Heart right ventricle (tissue), 16 donors: ENCODE measurements around the gene ANKRD52. TPM values are rescaled to one million over a fixed set of nuclear protein-coding genes. Genes with fewer than 3 reads are reported as not detected.

Source experiments
- ATAC-seq, 8 donors: fragments of 200-7000 bp; cut with Tn5 transposase; one replicate each; pipeline ENCODE4 v1.9.1; 2020; ENCODE audit warnings: mild to moderate bottlenecking in 8 of 8, moderate library complexity in 8 of 8, moderate number of reproducible peaks in 1 of 8
- DNase-seq, 2 donors: peaks; one replicate each; pipeline ENCODE4 v3.0.0-alpha.2; 2020
- H3K27ac ChIP-seq, 10 donors: fragments of 200-600 bp; sonication (generic) in 2 of 10; one replicate each; pipeline versions ENCODE4 v1.5.0 to v1.8.0; 2020 to 2022; ENCODE audit warnings: mild to moderate bottlenecking in 3 of 10
- H3K27me3 ChIP-seq, 7 donors: fragments of 200-600 bp; one replicate each; pipeline ENCODE4 v1.8.0; 2021 to 2022; ENCODE audit warnings: mild to moderate bottlenecking in 2 of 7
- H3K36me3 ChIP-seq, 9 donors: fragments of 200-600 bp; sonication (generic) in 1 of 9; one replicate each; pipeline versions ENCODE4 v1.5.0 to v1.8.0; 2020 to 2022; ENCODE audit warnings: mild to moderate bottlenecking in 2 of 9
- H3K4me1 ChIP-seq, 9 donors: fragments of 200-600 bp; sonication (generic) in 1 of 9; one replicate each; pipeline versions ENCODE4 v1.5.0 to v1.8.0; 2020 to 2022; ENCODE audit warnings: mild to moderate bottlenecking in 4 of 9
- H3K4me3 ChIP-seq, 10 donors: fragments of 200-600 bp; sonication (generic) in 2 of 10; one replicate each; pipeline versions ENCODE4 v1.5.0 to v1.8.0; 2020 to 2022; ENCODE audit warnings: mild to moderate bottlenecking in 7 of 10, moderate library complexity in 2 of 10
- H3K9me3 ChIP-seq, 11 donors: fragments of 200-600 bp in 10 of 11; sonication (generic) in 2 of 11; one replicate each; pipeline versions ENCODE4 v1.5.0 to v1.8.0; 2013 to 2022; ENCODE audit warnings: mild to moderate bottlenecking in 2 of 11, control low read depth in 1 of 11, moderate library complexity in 1 of 11
- CTCF ChIP-seq, 9 donors: fragments of 200-600 bp; sonication (generic) in 2 of 9; IDR thresholded peaks; one replicate each; pipeline versions ENCODE4 v1.5.0 to v1.8.0; 2021 to 2022; ENCODE audit warnings: antibody characterized with exemption in 9 of 9, mild to moderate bottlenecking in 5 of 9, moderate library complexity in 1 of 9
- WGBS, 2 donors: extraction: QIAGEN DNeasy Blood & Tissue Kit; methylation state at CpG; one replicate each; pipeline ENCODE4 v1.1.7; 2013; ENCODE audit warnings: inconsistent platforms in 1 of 2; 5-methylcytosine and 5-hydroxymethylcytosine counted together
- intact Hi-C, 10 donors: fragments of 100-400 bp; cut with DNase I; formaldehyde crosslinking; loops; one replicate each; pipeline versions ENCODE4 v1.11.1 to v1.14.2; 2022
- polyA plus RNA-seq, 2 donors: library from polyadenylated mRNA; stranded (reverse); fragments of 200-250 nt; gene quantifications; one replicate each; pipeline ENCODE4 v1.2.3, GENCODE V29; 2013
- total RNA-seq, 10 donors: library from RNA; stranded (reverse); fragmentation: NEBNext Ultra II Directional in 3 of 10; extraction: Animal tissue kit (Norgen Biotek cat#: 25700) in 3 of 10; gene quantifications; one replicate each; pipeline versions ENCODE4 v1.2.1 to v1.2.4, GENCODE V29; 2021 to 2023
- donor health status: Arrhythmogenic right ventricular cardiomyopathy.
- donor health status: ischemic (EF 13 %, LVEDD 7.1; RV severe dilation, severe dysfunction).
- donor health status: healthy with polysubstance abuse.
- donor health status: DM: no; HTN: yes; CAD: no.
- donor health status: DM: no; HTN: no; CAD: no.
- donor health status: ischemic (EF 25% LVEDD 6.9; RV normal size, moderate dysfunction).
- donor health status: ischemic (EF 25% LVEDD 5.7; RV mildly dilated, moderate dysfunction).
- donor health status: healthy.
- donor health status: DM: yes; HTN: yes; CAD: no.
- donor health status: Ischemic cardiomyopathy.
- donor health status: ischemic (EF 35%, LVEDD 5.7; RV mildly dilated, moderate dysfunction).
- donor health status: nonischemic (EF 11% LVEDD 7.7; RV severe dilation, severe dysfunction).
- donor health status: DM: yes; HTN: yes; CAD: no.
- donor health status: PGD.
- donor health status: ischemic (EF 29% LVEDD 5.4; RV normal size, mild dysfunction).
- donor health status: nonischemic (EF 23%, LVEDD 6.1; RV moderate dilation, normal function).

ANKRD52 gene
- total and polyA plus RNA-seq, 12 donors, result 10.2 to 30.9 (median 24.6) TPM

- H3K9me3 ChIP-seq, result no peaks in the 10 kb centered on the region
- peaks cover 0 to 22% (median 0%) of the 10 kb centered on the region in 9 donors for H3K36me3 ChIP-seq
- no peak for ATAC-seq
- DNase-seq, result no peak
- WGBS, 2 donors, result 3% methylated on average over 10 of the region's 10 CpGs
- intact Hi-C loops, result loop anchor here in 4 of 10 donors (5.0 kb wide), 3 partner anchors 33 to 103 kb away; partner anchors contain the start of genes ANKRD52 (in 2 of the 4), RPL41 (in 1 of the 4), SMARCC2 (in 1 of the 4) and ZC3H10 (in 1 of the 4)
- no peaks in the 10 kb centered on the region for H3K27me3 ChIP-seq
- peak overlapping the region; percentile 81 to 99 (median 95) for H3K27ac ChIP-seq
- no peak for TF ChIP-seq CTCF (IDR thresholded peaks at IDR 0.05)
- H3K4me3 ChIP-seq, result peak overlapping the region; percentile 39 to 89 (median 77)
- H3K4me1 ChIP-seq, result peaks cover 4 to 53% (median 39%) of the 10 kb centered on the region in 9 donors
Measured at GRCh38 chr12:56220611-56221231, 37.5 kb downstream of the ANKRD52 start.

- H3K4me3 ChIP-seq, result peak overlapping the region in 1 of 10 donors; percentile 73
- 89 to 90% methylated on average over 9 of the region's 9 CpGs for WGBS, 2 donors
Measured at GRCh38 chr12:56219840-56220239, 38.3 kb downstream of the ANKRD52 start.

GRCh38 chr12:56216461-56216860, 41.7 kb downstream of the ANKRD52 start:
- no peak overlapping the region for H3K4me3 ChIP-seq
- no peak for TF ChIP-seq CTCF (IDR thresholded peaks at IDR 0.05)
- H3K27me3 ChIP-seq, result no peaks in the 10 kb centered on the region
- WGBS, 2 donors, result 89 to 91% methylated on average over 3 of the region's 3 CpGs
- no peak overlapping the region for H3K27ac ChIP-seq
- ATAC-seq (no peak), DNase-seq (no peak)
- H3K4me1 ChIP-seq, result peaks cover 0 to 25% (median 16%) of the 10 kb centered on the region in 9 donors
- intact Hi-C loops, result no loop called here
- H3K36me3 ChIP-seq, result peaks cover 0 to 63% (median 39%) of the 10 kb centered on the region in 9 donors
- no peaks in the 10 kb centered on the region for H3K9me3 ChIP-seq

More at GRCh38 chr12:56219840-56220239, 38.3 kb downstream of the ANKRD52 start:
- Histone ChIP-seq H3K27ac (peak overlapping the region in 7 of 10 donors; percentile 81 to 99 (median 94)), H3K4me1 (peaks cover 4 to 49% (median 37%) of the 10 kb centered on the region in 9 donors), H3K9me3 (no peaks in the 10 kb centered on the region), H3K36me3 (peaks cover 0 to 29% (median 6%) of the 10 kb centered on the region in 9 donors), H3K27me3 (no peaks in the 10 kb centered on the region)
- intact Hi-C loops, result loop anchor here in 4 of 10 donors (5.0 kb wide), 3 partner anchors 33 to 103 kb away; partner anchors contain the start of genes ANKRD52 (in 2 of the 4), RPL41 (in 1 of the 4), SMARCC2 (in 1 of the 4) and ZC3H10 (in 1 of the 4)
- no peak for TF ChIP-seq CTCF (IDR thresholded peaks at IDR 0.05)
- DNase-seq (no peak), ATAC-seq (no peak)

- no peak overlapping the region for H3K27ac ChIP-seq
- DNase-seq (no peak), ATAC-seq (no peak)
- no peaks in the 10 kb centered on the region for H3K9me3 ChIP-seq
- no peaks in the 10 kb centered on the region for H3K27me3 ChIP-seq
- no peak overlapping the region for H3K4me3 ChIP-seq
- TF ChIP-seq CTCF (IDR thresholded peaks at IDR 0.05), result no peak
- 89 to 93% methylated on average over 5 of the region's 5 CpGs for WGBS, 2 donors
- peaks cover 0 to 3% (median 0%) of the 10 kb centered on the region in 9 donors for H3K4me1 ChIP-seq
- intact Hi-C loops, result no loop called here
- peaks cover 0 to 88% (median 61%) of the 10 kb centered on the region in 9 donors for H3K36me3 ChIP-seq
Measured at GRCh38 chr12:56213878-56214277, 44.3 kb downstream of the ANKRD52 start.
